ENCODE results near the gene PACRGL. TPM values are rescaled to one million over a fixed set of nuclear protein-coding genes. Genes with fewer than 3 reads are reported as not detected.

Gene PACRGL
- total and polyA plus RNA-seq, 9 donors = 11.1 to 28.4 (median 17.9) TPM

GRCh38 chr4:20666012-20666860 is 34.0 kb upstream of the PACRGL start:
- intact Hi-C loops (cut with DNase I) = no loop called here

GRCh38 chr4:20672262-20672661 is 28.0 kb upstream of the PACRGL start:
- no peak for TF ChIP-seq POLR2A (IDR thresholded peaks at IDR 0.05)
- Histone ChIP-seq H3K4me1 (ENCODE audit: insufficient read depth) (no peaks in the 10 kb centered on the region), H3K27ac (no peak overlapping the region), H3K27me3 (no peaks in the 10 kb centered on the region), H3K4me3 (no peak overlapping the region), H3K9me3 (no peaks in the 10 kb centered on the region), H3K36me3 (no peaks in the 10 kb centered on the region)
- no peak for DNase-seq
- WGBS, 3 donors = 64 to 71% (median 67%) methylated on average over 1 of the region's 1 CpG
- intact Hi-C loops (cut with DNase I) = no loop called here

More at GRCh38 chr4:20666012-20666860, 34.0 kb upstream of the PACRGL start:
- Histone ChIP-seq H3K27ac (no peak overlapping the region), H3K4me3 (no peak overlapping the region), H3K4me1 (ENCODE audit: insufficient read depth) (no peaks in the 10 kb centered on the region), H3K36me3 (no peaks in the 10 kb centered on the region), H3K27me3 (no peaks in the 10 kb centered on the region), H3K9me3 (no peaks in the 10 kb centered on the region)
- DNase-seq = no peak
- 68 to 73% (median 72%) methylated on average over 4 of the region's 4 CpGs for WGBS, 3 donors
- TF ChIP-seq CTCF (IDR thresholded peaks at IDR 0.05) = no peak
- TF ChIP-seq POLR2A (IDR thresholded peaks at IDR 0.05) = no peak
- no peak for TF ChIP-seq EP300 (IDR thresholded peaks at IDR 0.05)

- Histone ChIP-seq H3K4me1 (ENCODE audit: insufficient read depth) (no peaks in the 10 kb centered on the region), H3K27me3 (no peaks in the 10 kb centered on the region), H3K4me3 (no peak overlapping the region), H3K27ac (no peak overlapping the region), H3K9me3 (no peaks in the 10 kb centered on the region), H3K36me3 (no peaks in the 10 kb centered on the region)
- no peak for DNase-seq
- TF ChIP-seq EP300 (IDR thresholded peaks at IDR 0.05) = no peak
- TF ChIP-seq POLR2A (IDR thresholded peaks at IDR 0.05) = no peak
- TF ChIP-seq CTCF (IDR thresholded peaks at IDR 0.05) = no peak
- intact Hi-C loops (cut with DNase I) = no loop called here
Observed at GRCh38 chr4:20675786-20676185, 24.5 kb upstream of the PACRGL start.

- Histone ChIP-seq H3K9me3 (no peaks in the 10 kb centered on the region), H3K27ac (no peak overlapping the region), H3K36me3 (no peaks in the 10 kb centered on the region), H3K27me3 (no peaks in the 10 kb centered on the region), H3K4me3 (no peak overlapping the region), H3K4me1 (ENCODE audit: insufficient read depth) (no peaks in the 10 kb centered on the region)
- TF ChIP-seq EP300 (IDR thresholded peaks at IDR 0.05) (no peak), POLR2A (IDR thresholded peaks at IDR 0.05) (no peak), CTCF (IDR thresholded peaks at IDR 0.05) (no peak)
- intact Hi-C loops (cut with DNase I) = no loop called here
- WGBS, 3 donors = 25 to 37% (median 32%) methylated on average over 8 of the region's 8 CpGs
- no peak for DNase-seq
Observed at GRCh38 chr4:20676501-20677197, 23.6 kb upstream of the PACRGL start.

GRCh38 chr4:20678400-20678799 is 21.9 kb upstream of the PACRGL start:
- WGBS, 3 donors = 82 to 92% (median 90%) methylated on average over 3 of the region's 3 CpGs
- H3K9me3 ChIP-seq = no peaks in the 10 kb centered on the region
- no peaks in the 10 kb centered on the region for H3K36me3 ChIP-seq
- no peak overlapping the region for H3K27ac ChIP-seq
- no peaks in the 10 kb centered on the region for H3K4me1 ChIP-seq (ENCODE audit: insufficient read depth)
- no peak overlapping the region for H3K4me3 ChIP-seq
- DNase-seq = no peak
- TF ChIP-seq EP300 (IDR thresholded peaks at IDR 0.05) (no peak), POLR2A (IDR thresholded peaks at IDR 0.05) (no peak), CTCF (IDR thresholded peaks at IDR 0.05) (no peak)
- H3K27me3 ChIP-seq = no peaks in the 10 kb centered on the region
- intact Hi-C loops (cut with DNase I) = no loop called here
